Measurements from ENCODE around the gene PRAMEF1.
"Not testable (repeated sequence)": the region's sequence is repeated elsewhere in the genome, so short reads cannot be mapped to it uniquely, and the experiment has no call there.

Gene PRAMEF1

DNA sequence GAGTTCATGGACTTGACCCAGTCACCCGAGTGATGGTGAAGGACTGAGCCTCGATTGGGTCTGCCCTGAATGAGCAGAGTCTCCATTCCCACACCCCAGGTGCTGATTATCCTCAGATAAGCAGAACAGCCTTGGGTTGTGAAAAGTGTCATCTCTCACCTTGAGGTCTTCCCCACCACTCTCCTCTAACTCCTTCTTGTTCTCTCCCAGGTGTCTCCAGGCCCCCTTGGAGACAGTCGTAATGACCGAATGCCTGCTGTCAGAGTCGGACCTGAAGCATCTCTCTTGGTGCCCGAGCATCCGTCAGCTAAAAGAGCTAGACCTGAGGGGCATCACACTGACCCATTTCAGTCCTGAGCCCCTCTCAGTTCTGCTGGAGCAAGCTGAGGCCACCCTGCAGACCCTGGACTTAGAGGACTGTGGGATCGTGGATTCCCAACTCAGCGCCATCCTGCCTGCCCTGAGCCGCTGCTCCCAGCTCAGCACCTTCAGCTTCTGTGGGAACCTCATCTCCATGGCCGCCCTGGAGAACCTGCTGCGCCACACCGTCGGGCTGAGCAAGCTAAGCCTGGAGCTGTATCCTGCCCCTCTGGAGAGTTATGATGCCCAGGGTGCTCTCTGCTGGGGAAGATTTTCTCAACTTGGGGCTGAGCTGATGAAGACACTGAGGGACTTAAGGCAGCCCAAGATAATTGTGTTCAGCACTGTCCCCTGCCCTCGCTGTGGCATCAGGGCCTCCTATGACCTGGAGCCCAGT is 14.2 kb upstream of the PRAMEF1 start:
- Histone ChIP-seq H3K9me3 (ENCODE audit: control insufficient read depth in 1 of 2, low read length in 2 of 2) (no peaks in the 10 kb centered on the region), H3K4me1 (ENCODE audit: control insufficient read depth in 1 of 2, insufficient read depth in 2 of 2, low read length in 2 of 2) (no peaks in the 10 kb centered on the region), H3K27ac (ENCODE audit: low read length) (no peak overlapping the region), H3K36me3 (ENCODE audit: control insufficient read depth in 1 of 2, insufficient read depth in 2 of 2, low read length in 2 of 2) (no peaks in the 10 kb centered on the region), H3K27me3 (ENCODE audit: low read depth, low read length) (no peaks in the 10 kb centered on the region), H3K4me3 (ENCODE audit: low read depth in 1 of 2, low read length in 2 of 2) (no peak overlapping the region)

DNA sequence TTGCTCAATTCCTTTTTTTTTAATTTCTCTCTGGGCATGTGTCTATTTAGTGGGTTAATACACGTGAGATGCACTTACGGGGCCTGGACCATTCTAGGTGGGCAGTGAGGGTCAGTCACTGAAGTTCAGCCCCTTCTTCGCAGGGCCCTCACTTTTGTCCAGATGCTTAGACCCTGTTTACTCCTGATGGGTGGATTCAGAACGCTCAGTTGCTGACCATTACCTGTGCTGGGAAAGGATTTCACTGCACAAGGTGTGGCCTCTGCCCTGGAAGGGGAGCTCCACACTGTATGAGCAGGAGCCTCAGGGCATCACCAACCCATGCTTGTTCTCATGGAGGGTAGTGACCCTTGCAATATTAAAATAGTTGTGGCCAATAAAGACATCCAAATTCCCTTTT is 13.1 kb upstream of the PRAMEF1 start:
- Histone ChIP-seq H3K27ac (ENCODE audit: low read length) (no peak overlapping the region), H3K27me3 (ENCODE audit: low read depth, low read length) (no peaks in the 10 kb centered on the region), H3K4me3 (ENCODE audit: low read depth in 1 of 2, low read length in 2 of 2) (no peak overlapping the region), H3K36me3 (ENCODE audit: control insufficient read depth in 1 of 2, insufficient read depth in 2 of 2, low read length in 2 of 2) (no peaks in the 10 kb centered on the region), H3K4me1 (ENCODE audit: control insufficient read depth in 1 of 2, insufficient read depth in 2 of 2, low read length in 2 of 2) (no peaks in the 10 kb centered on the region), H3K9me3 (ENCODE audit: control insufficient read depth in 1 of 2, low read length in 2 of 2) (no peaks in the 10 kb centered on the region)

DNA sequence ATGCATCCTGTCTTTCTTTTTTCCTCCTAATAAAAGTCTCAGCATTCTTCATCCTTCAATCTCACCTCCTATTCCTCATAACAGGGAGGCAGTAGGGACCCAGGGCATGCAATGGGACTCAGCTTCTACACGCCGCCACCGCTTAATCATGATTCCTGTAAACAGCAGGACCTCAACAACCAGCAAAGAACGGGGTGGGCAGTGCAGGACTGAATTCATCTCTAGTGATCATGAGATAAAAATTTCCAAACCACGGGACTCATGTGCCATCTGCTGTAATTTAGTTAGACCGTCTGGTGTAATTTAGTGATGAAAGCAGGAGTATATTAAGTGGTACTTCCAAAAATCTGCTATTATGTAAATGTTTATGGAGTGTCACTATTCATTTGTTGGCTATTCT is 12.3 kb upstream of the PRAMEF1 start:
- Histone ChIP-seq H3K9me3 (ENCODE audit: control insufficient read depth in 1 of 2, low read length in 2 of 2) (peaks cover 0 to 4% of the 10 kb centered on the region in 2 donors), H3K4me1 (ENCODE audit: control insufficient read depth in 1 of 2, insufficient read depth in 2 of 2, low read length in 2 of 2) (no peaks in the 10 kb centered on the region), H3K27me3 (ENCODE audit: low read depth, low read length) (no peaks in the 10 kb centered on the region), H3K36me3 (ENCODE audit: control insufficient read depth in 1 of 2, insufficient read depth in 2 of 2, low read length in 2 of 2) (no peaks in the 10 kb centered on the region), H3K27ac (ENCODE audit: low read length) (no peak overlapping the region), H3K4me3 (ENCODE audit: low read depth in 1 of 2, low read length in 2 of 2) (no peak overlapping the region)

DNA sequence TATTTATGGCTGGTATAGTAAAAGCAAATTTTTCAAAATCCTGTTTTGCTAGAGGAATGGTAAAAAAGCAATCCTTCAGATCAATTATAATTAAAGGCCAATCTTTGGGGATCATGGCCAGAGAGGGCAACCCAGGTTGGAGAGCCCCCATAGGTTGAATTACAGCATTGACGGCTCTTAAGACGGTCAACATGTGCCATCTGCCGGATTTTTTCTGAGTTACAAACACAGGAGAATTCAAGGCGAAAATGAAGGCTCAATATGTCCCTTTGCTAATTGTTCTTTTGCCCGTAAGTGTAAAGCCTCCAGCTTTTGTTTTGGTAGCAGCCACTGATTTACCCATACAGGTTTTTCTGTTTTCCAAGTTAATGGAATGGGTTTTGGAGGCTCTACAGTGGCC is 9.7 kb upstream of the PRAMEF1 start:
- H3K4me3 ChIP-seq (ENCODE audit: low read depth in 1 of 2, low read length in 2 of 2); H3K27ac ChIP-seq (ENCODE audit: low read length); H3K36me3 ChIP-seq (ENCODE audit: control insufficient read depth in 1 of 2, insufficient read depth in 2 of 2, low read length in 2 of 2): not testable (repeated sequence)

DNA sequence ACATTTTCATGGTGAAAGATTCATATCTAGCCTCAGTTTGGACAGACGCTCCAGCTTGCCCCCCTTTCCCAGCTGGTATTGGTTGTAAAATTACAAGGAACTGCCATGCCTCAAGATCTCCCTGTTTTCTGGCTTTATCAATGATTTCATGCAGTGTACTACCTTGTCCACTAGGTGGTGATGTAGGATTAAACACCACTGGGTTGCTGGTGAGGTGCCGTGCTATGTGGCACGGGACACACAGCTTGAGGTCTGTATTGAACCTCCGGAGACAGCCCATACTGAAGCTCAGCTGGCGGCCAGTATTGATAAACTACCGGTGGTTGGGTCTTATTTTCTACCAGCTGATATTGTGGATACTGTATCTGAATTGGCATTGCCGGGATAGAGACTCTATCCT is 7.4 kb upstream of the PRAMEF1 start:
- H3K4me3 ChIP-seq (ENCODE audit: low read depth in 1 of 2, low read length in 2 of 2); H3K27me3 ChIP-seq (ENCODE audit: low read depth, low read length); H3K36me3 ChIP-seq (ENCODE audit: control insufficient read depth in 1 of 2, insufficient read depth in 2 of 2, low read length in 2 of 2); H3K4me1 ChIP-seq (ENCODE audit: control insufficient read depth in 1 of 2, insufficient read depth in 2 of 2, low read length in 2 of 2); H3K27ac ChIP-seq (ENCODE audit: low read length): not testable (repeated sequence)
- H3K9me3 ChIP-seq (ENCODE audit: control insufficient read depth in 1 of 2, low read length in 2 of 2) = peaks cover 0 to 11% of the 10 kb centered on the region in 2 donors

More for the DNA sequence above, 9.7 kb upstream of the PRAMEF1 start:
- H3K9me3 ChIP-seq (ENCODE audit: control insufficient read depth in 1 of 2, low read length in 2 of 2) = peaks cover 0 to 11% of the 10 kb centered on the region in 2 donors
- H3K27me3 ChIP-seq (ENCODE audit: low read depth, low read length); H3K4me1 ChIP-seq (ENCODE audit: control insufficient read depth in 1 of 2, insufficient read depth in 2 of 2, low read length in 2 of 2): not testable (repeated sequence)

DNA sequence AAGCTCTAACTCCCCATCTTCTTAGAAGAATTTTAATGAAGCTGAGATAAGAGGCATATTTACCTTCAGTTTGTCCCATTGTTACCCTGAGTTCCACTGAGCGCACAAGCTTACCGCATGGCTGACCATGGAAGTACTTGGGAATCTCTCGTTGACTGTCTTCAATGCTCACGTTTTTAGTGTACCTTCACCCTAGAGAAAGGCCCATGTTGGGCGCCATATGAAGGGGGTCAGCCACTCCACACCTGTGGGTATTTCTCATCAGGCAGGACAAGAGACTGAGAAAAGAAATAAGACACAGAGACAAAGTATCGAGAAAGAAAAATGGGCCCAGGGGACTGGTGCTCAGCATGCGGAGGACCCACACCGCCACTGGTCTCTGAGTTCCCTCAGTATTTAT is 6.5 kb upstream of the PRAMEF1 start:
- H3K36me3 ChIP-seq (ENCODE audit: control insufficient read depth in 1 of 2, insufficient read depth in 2 of 2, low read length in 2 of 2); H3K27me3 ChIP-seq (ENCODE audit: low read depth, low read length); H3K4me3 ChIP-seq (ENCODE audit: low read depth in 1 of 2, low read length in 2 of 2); H3K27ac ChIP-seq (ENCODE audit: low read length); H3K4me1 ChIP-seq (ENCODE audit: control insufficient read depth in 1 of 2, insufficient read depth in 2 of 2, low read length in 2 of 2): not testable (repeated sequence)
- H3K9me3 ChIP-seq (ENCODE audit: control insufficient read depth in 1 of 2, low read length in 2 of 2) = peaks cover 0 to 11% of the 10 kb centered on the region in 2 donors

DNA sequence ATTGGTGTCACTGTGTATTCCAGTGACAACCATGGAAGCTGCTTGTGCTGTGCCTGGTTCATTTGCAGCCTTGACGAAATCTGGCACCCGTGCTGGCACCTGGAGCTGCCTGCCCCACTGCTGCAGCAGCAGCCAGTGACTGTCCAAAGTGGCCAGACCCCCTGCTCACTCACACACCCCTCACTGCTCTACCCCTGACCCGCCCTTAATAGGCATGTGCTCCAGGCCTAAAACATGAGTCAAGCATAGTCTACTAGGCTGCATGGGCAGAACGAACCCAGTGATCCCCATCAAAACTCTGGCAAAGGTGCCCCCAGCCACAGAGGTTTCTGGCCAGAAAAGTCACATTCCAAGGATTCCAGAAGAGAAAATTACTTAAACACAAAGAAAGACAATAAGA is 7.7 kb downstream of the PRAMEF1 start:
- Histone ChIP-seq H3K9me3 (ENCODE audit: control insufficient read depth in 1 of 2, low read length in 2 of 2) (no peaks in the 10 kb centered on the region), H3K27me3 (ENCODE audit: low read depth, low read length) (no peaks in the 10 kb centered on the region), H3K4me1 (ENCODE audit: control insufficient read depth in 1 of 2, insufficient read depth in 2 of 2, low read length in 2 of 2) (no peaks in the 10 kb centered on the region), H3K36me3 (ENCODE audit: control insufficient read depth in 1 of 2, insufficient read depth in 2 of 2, low read length in 2 of 2) (no peaks in the 10 kb centered on the region), H3K27ac (ENCODE audit: low read length) (no peak overlapping the region), H3K4me3 (ENCODE audit: low read depth in 1 of 2, low read length in 2 of 2) (no peak overlapping the region)

DNA sequence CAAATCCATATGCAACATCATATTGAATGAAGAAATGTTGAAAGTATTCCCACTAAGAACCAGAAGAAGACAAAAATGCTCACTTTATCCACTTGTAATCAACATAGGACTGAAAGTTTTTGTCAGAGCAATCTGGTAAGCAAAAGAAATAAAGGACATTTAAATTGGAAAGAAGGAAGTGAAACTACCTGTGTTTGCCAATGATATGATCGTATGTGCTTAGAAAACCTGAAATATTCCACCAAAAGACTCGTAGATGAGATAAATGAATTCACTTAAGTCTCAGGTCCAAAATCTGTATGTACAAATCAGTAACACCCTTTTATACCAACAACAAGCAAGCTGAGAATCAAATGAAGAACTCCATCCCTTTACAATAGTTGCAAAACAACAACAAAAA is 8.5 kb downstream of the PRAMEF1 start:
- Histone ChIP-seq H3K27me3 (ENCODE audit: low read depth, low read length) (no peaks in the 10 kb centered on the region), H3K36me3 (ENCODE audit: control insufficient read depth in 1 of 2, insufficient read depth in 2 of 2, low read length in 2 of 2) (no peaks in the 10 kb centered on the region), H3K4me3 (ENCODE audit: low read depth in 1 of 2, low read length in 2 of 2) (no peak overlapping the region), H3K27ac (ENCODE audit: low read length) (no peak overlapping the region), H3K4me1 (ENCODE audit: control insufficient read depth in 1 of 2, insufficient read depth in 2 of 2, low read length in 2 of 2) (no peaks in the 10 kb centered on the region), H3K9me3 (ENCODE audit: control insufficient read depth in 1 of 2, low read length in 2 of 2) (no peaks in the 10 kb centered on the region)

DNA sequence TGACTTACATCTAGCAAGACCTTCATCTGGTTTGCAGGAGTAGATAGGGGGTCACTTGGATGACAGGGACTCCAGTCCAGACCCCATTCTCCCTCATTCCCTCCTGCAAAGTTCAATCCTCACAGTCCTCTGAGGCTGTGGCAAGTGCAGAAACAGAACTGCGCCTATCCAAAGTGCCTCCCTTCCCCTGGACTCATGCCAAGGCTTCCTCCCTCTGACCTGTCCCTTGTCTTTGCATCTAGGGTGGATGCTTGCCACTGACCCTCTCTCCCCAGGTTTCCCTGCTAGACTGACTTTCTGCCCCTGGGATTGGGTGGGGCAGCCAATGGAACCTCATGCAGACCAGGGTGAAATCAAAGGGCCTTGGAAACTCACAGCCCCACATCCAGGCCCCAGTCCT is 18.7 kb downstream of the PRAMEF1 start:
- Histone ChIP-seq H3K27me3 (ENCODE audit: low read depth, low read length) (no peaks in the 10 kb centered on the region), H3K4me1 (ENCODE audit: control insufficient read depth in 1 of 2, insufficient read depth in 2 of 2, low read length in 2 of 2) (no peaks in the 10 kb centered on the region), H3K4me3 (ENCODE audit: low read depth in 1 of 2, low read length in 2 of 2) (no peak overlapping the region), H3K27ac (ENCODE audit: low read length) (no peak overlapping the region), H3K9me3 (ENCODE audit: control insufficient read depth in 1 of 2, low read length in 2 of 2) (no peaks in the 10 kb centered on the region), H3K36me3 (ENCODE audit: control insufficient read depth in 1 of 2, insufficient read depth in 2 of 2, low read length in 2 of 2) (no peaks in the 10 kb centered on the region)

DNA sequence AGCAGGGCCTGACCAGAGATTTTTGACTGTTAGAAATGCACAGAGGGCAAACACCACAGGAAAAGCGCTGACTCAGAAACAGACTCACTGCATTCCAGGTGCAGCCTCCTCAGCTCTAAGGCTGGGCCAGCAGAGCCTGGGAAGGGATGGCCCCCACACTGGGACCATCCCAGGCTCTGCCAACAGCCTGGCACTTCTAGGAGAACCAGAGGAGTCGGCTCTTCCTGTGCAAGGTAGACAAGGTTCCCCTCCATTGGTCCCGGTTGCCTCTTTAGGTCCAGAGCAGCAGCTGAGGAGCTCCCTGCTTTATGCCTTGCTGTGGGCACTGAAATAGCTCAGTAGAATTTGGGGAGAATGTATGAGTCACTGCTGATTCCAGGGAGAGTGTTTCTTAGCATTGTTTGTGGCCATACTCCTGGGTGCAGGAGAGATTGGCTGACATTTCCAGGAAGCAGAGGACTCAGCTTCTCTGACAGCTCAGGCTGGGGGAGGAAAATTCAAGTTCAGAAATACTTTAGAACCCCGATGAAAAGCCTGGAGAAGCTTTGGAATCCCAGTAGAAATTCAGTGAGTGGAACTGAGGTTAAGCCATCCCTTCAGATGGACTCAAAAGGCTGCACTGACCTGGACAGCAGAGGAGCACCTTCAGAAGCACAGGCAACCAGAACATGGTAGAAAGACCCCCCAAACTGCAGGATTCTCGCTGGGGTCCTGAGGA is 19.7 kb downstream of the PRAMEF1 start:
- H3K27me3 ChIP-seq (ENCODE audit: low read depth, low read length) = no peaks in the 10 kb centered on the region

DNA sequence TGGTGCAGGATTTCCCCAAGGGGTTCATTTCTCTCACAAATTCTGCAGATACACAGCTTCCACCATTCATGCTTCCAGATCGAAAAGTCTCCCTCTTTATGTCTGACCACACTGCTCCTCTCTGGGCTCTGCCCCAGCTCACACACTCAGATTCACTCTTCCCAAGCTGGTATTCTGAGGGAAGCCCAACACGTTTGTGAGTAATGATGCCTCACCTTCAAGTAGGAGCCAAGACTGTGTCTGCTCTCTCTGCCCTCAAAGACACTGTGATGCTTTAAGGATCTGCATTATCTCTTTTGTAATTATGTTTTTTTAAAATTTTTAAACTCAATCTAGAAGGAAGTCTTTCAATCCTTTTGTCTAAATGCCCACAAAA is 20.2 kb downstream of the PRAMEF1 start:
- no peak overlapping the region for H3K27ac ChIP-seq (ENCODE audit: low read length)
- H3K9me3 ChIP-seq (ENCODE audit: control insufficient read depth in 1 of 2, low read length in 2 of 2) = no peaks in the 10 kb centered on the region
- no peaks in the 10 kb centered on the region for H3K4me1 ChIP-seq (ENCODE audit: control insufficient read depth in 1 of 2, insufficient read depth in 2 of 2, low read length in 2 of 2)
- no peaks in the 10 kb centered on the region for H3K27me3 ChIP-seq (ENCODE audit: low read depth, low read length)
- H3K4me3 ChIP-seq (ENCODE audit: low read depth in 1 of 2, low read length in 2 of 2) = no peak overlapping the region
- H3K36me3 ChIP-seq (ENCODE audit: control insufficient read depth in 1 of 2, insufficient read depth in 2 of 2, low read length in 2 of 2) = no peaks in the 10 kb centered on the region

More for the DNA sequence above, 19.7 kb downstream of the PRAMEF1 start:
- Histone ChIP-seq H3K27ac (ENCODE audit: low read length) (no peak overlapping the region), H3K4me3 (ENCODE audit: low read depth in 1 of 2, low read length in 2 of 2) (no peak overlapping the region), H3K4me1 (ENCODE audit: control insufficient read depth in 1 of 2, insufficient read depth in 2 of 2, low read length in 2 of 2) (no peaks in the 10 kb centered on the region), H3K36me3 (ENCODE audit: control insufficient read depth in 1 of 2, insufficient read depth in 2 of 2, low read length in 2 of 2) (no peaks in the 10 kb centered on the region), H3K9me3 (ENCODE audit: control insufficient read depth in 1 of 2, low read length in 2 of 2) (no peaks in the 10 kb centered on the region)

DNA sequence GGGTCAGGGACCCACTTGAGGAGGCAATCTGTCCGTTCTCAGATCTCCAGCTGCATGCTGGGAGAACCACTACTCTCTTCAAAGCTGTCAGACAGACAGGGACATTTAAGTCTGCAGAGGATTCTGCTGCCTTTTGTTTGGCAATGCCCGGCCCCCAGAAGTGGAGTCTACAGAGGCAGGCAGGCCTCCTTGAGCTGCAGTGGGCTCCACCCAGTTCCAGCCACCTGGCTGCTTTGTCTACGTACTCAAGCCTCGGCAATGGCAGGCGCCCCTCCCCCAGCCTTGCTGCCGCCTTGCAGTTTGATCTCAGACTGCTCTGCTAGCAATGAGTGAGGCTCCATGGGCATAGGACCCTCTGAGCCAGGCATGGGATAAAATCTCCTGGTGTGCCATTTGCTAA is 27.9 kb downstream of the PRAMEF1 start:
- H3K9me3 ChIP-seq (ENCODE audit: control insufficient read depth in 1 of 2, low read length in 2 of 2); H3K36me3 ChIP-seq (ENCODE audit: control insufficient read depth in 1 of 2, insufficient read depth in 2 of 2, low read length in 2 of 2): not testable (repeated sequence)

More for the DNA sequence above, 27.9 kb downstream of the PRAMEF1 start:
- H3K4me3 ChIP-seq (ENCODE audit: low read depth in 1 of 2, low read length in 2 of 2); H3K27me3 ChIP-seq (ENCODE audit: low read depth, low read length); H3K27ac ChIP-seq (ENCODE audit: low read length); H3K4me1 ChIP-seq (ENCODE audit: control insufficient read depth in 1 of 2, insufficient read depth in 2 of 2, low read length in 2 of 2): not testable (repeated sequence)

Measured in muscle layer of duodenum (tissue), 2 donors.